Endothelial cell of umbilical vein (primary cell): ENCODE measurements around the gene PRUNE2. TPM values are rescaled to one million over a fixed set of nuclear protein-coding genes. Genes with fewer than 3 reads are reported as not detected.
A peak's percentile ranks its signal among the peaks of the same experiment; 100 is the strongest.

ENCODE experiments used
- BruUV-seq: library from RNA; stranded (reverse); fragments of 400-500 nt; replicated peaks from 2 replicates; lab custom pipeline; 2021; lab: Mats Ljungman, UMichigan
- CTCF ChIA-PET: fragments of 300-600, 350-600 bp; sonication (Branson Sonifier 250); formaldehyde crosslinking; loops from one replicate; lab custom pipeline; 2021; ENCODE audit warnings: antibody characterized with exemption, inconsistent platforms; lab: Charles Lee
- POLR2A ChIA-PET: fragments of 300-600, 350-600 bp; sonication (Branson Sonifier 250); formaldehyde crosslinking; loops from one replicate; lab custom pipeline; 2021; ENCODE audit warnings: antibody characterized with exemption, inconsistent platforms; lab: Charles Lee
- DNase-seq: peaks from one replicate; pipeline ENCODE4 v3.0.0-alpha.2; 2011; ENCODE audit warnings: low read depth, low spot score
- FAIRE-seq: peaks from 2 replicates; lab custom pipeline; 2011; peaks lifted over from hg19 to GRCh38; lab: Jason Lieb, UNC
- H2AFZ ChIP-seq: 2 replicates; pipeline ENCODE4 v1.6.0; 2012; ENCODE audit warnings: low read depth, low read length, control low read depth, inconsistent platforms
- H3K27ac ChIP-seq: 2 replicates; pipeline ENCODE4 v1.5.1; 2011; ENCODE audit warnings: low read depth, mild to moderate bottlenecking, control low read depth, low read length, moderate library complexity; ENCODE audit not compliant: insufficient read depth
- H3K27me3 ChIP-seq, 2 experiments: 2 replicates each; pipeline versions ENCODE4 v1.6.0 to v1.6.1; 2011; ENCODE audit warnings: low read length in 2 of 2, mixed read lengths in 1 of 2; ENCODE audit not compliant: control insufficient read depth in 2 of 2, insufficient read depth in 2 of 2
- H3K36me3 ChIP-seq, 2 experiments: 2 replicates in 1 of 2; 3 replicates in 1 of 2; pipeline ENCODE4 v1.5.1; 2011; ENCODE audit warnings: low read length in 2 of 2, mild to moderate bottlenecking in 1 of 2, moderate library complexity in 1 of 2; ENCODE audit not compliant: control insufficient read depth in 2 of 2, insufficient read depth in 2 of 2; ENCODE audit errors: extremely low read depth in 1 of 2
- H3K4me1 ChIP-seq: 3 replicates; pipeline ENCODE4 v1.5.1; 2011; ENCODE audit warnings: mild to moderate bottlenecking, low read length; ENCODE audit not compliant: control insufficient read depth, insufficient read depth; ENCODE audit errors: extremely low read depth
- H3K4me2 ChIP-seq: 2 replicates; pipeline ENCODE4 v1.6.1; 2011; ENCODE audit warnings: low read length, control low read depth, mixed read lengths; ENCODE audit not compliant: insufficient read depth
- H3K4me3 ChIP-seq, 3 experiments: fragments of 200-600 bp in 1 of 3; sonication (generic), shearing (Covaris generic) in 1 of 3; replicated peaks in 1 of 3; 2 replicates each; pipeline ENCODE4 v1.5.1; 2011 to 2016; ENCODE audit warnings: control low read depth in 3 of 3, low read length in 3 of 3, mild to moderate bottlenecking in 2 of 3, inconsistent platforms in 1 of 3, low read depth in 1 of 3, moderate library complexity in 1 of 3; ENCODE audit not compliant: insufficient read depth in 1 of 3
- H3K79me2 ChIP-seq: 2 replicates; pipeline ENCODE4 v1.6.0; 2012; ENCODE audit warnings: low read length, inconsistent platforms; ENCODE audit not compliant: control insufficient read depth, insufficient read depth
- H3K9ac ChIP-seq: replicated peaks from 2 replicates; pipeline ENCODE3; 2011; ENCODE audit warnings: low read length, control low read depth; ENCODE audit not compliant: insufficient read depth; ENCODE audit errors: extremely low read depth
- H3K9me1 ChIP-seq: replicated peaks from 3 replicates; pipeline ENCODE4 v1.6.0; 2011; ENCODE audit warnings: mild to moderate bottlenecking, low read length; ENCODE audit not compliant: control insufficient read depth, insufficient read depth; ENCODE audit errors: extremely low read depth
- H3K9me3 ChIP-seq: replicated peaks from 2 replicates; pipeline ENCODE4 v1.5.1; 2012; ENCODE audit warnings: low read length, inconsistent platforms; ENCODE audit not compliant: control insufficient read depth, insufficient read depth
- H4K20me1 ChIP-seq: replicated peaks from 2 replicates; pipeline ENCODE3; 2011; ENCODE audit warnings: mild to moderate bottlenecking, low read length; ENCODE audit not compliant: control insufficient read depth, insufficient read depth; ENCODE audit errors: extremely low read depth
- EZH2 ChIP-seq: IDR thresholded peaks from 2 replicates; pipeline ENCODE4 v1.6.1; 2012; ENCODE audit warnings: borderline replicate concordance, low read depth, mild to moderate bottlenecking, moderate library complexity, low read length, inconsistent platforms; ENCODE audit not compliant: severe bottlenecking
- FOS ChIP-seq: IDR thresholded peaks from 2 replicates; pipeline ENCODE4 v1.6.1; 2011; ENCODE audit warnings: mild to moderate bottlenecking, low read length, moderate library complexity, borderline replicate concordance; ENCODE audit not compliant: insufficient read depth
- GATA2 ChIP-seq: IDR thresholded peaks from 2 replicates; pipeline ENCODE4 v1.7.0; 2011; ENCODE audit warnings: low read depth, mild to moderate bottlenecking, moderate library complexity, mixed read lengths, low read length; ENCODE audit not compliant: insufficient read length, insufficient read depth
- JUN ChIP-seq: IDR thresholded peaks from 2 replicates; pipeline ENCODE4 v1.6.1; 2011; ENCODE audit warnings: borderline replicate concordance, low read depth; ENCODE audit not compliant: insufficient read length, insufficient read depth
- MYC ChIP-seq: IDR thresholded peaks from one replicate; pipeline ENCODE4 v1.6.1; 2011; ENCODE audit warnings: mild to moderate bottlenecking, low read depth, low read length
- POLR2A ChIP-seq: IDR thresholded peaks from 2 replicates; pipeline ENCODE4 v1.6.1; 2012; ENCODE audit warnings: low read depth, mild to moderate bottlenecking, control low read depth, low read length
- POLR2AphosphoS5 ChIP-seq: IDR thresholded peaks from 2 replicates; pipeline ENCODE4 v1.6.1; 2012; ENCODE audit warnings: low read depth, mild to moderate bottlenecking, control low read depth, low read length, moderate library complexity; ENCODE audit not compliant: insufficient read depth
- dilution Hi-C: fragments of 300-500 bp; cut with MboI; formaldehyde crosslinking; loops from one replicate; pipeline ENCODE4 v1.15.0; 2019; ENCODE audit warnings: low sequenced_read_pairs; ENCODE audit not compliant: extremely low pct_ligation_motif_present
- intact Hi-C: fragments of 100-400 bp; cut with micrococcal nuclease; formaldehyde crosslinking; loops from one replicate; pipeline ENCODE4 v1.10.0; 2022
- polyA plus RNA-seq, 4 experiments: library from polyadenylated mRNA; depleted of rRNA in 3 of 4; stranded (reverse) in 3 of 4; unstranded in 1 of 4; fragments of >200 nt; gene quantifications; 2 replicates each; pipeline versions ENCODE4 v1.2.1 to v1.2.3, GENCODE V29; 2011 to 2012; ENCODE audit warnings: missing spikeins in 1 of 4
- total RNA-seq: library from RNA; stranded (reverse); gene quantifications from 2 replicates; pipeline ENCODE4 v1.2.3, GENCODE V29; 2021
- TF ChIP-seq, protein P1 (sequence below), 2 donors: IDR thresholded peaks; 1 replicate in 1 of 2; 2 replicates in 1 of 2; pipeline ENCODE4 v1.5.1; 2011; ENCODE audit warnings: low read length in 2 of 2, mild to moderate bottlenecking in 2 of 2, moderate library complexity in 2 of 2, control low read depth in 1 of 2, inconsistent platforms in 1 of 2, low read depth in 1 of 2; ENCODE audit not compliant: insufficient read depth in 1 of 2; ENCODE audit errors: extremely low read depth in 1 of 2
- TF ChIP-seq, protein P2 (sequence below): IDR thresholded peaks from 2 replicates; pipeline ENCODE4 v1.6.1; 2011; ENCODE audit not compliant: insufficient read depth, insufficient read length

The PRUNE2 gene
- total and polyA plus RNA-seq, 2 donors (not counting 3 experiments of a cell fraction or from before 2014, with no cell fraction given) = 15.8 to 21.7 TPM

- Histone ChIP-seq H3K36me3 (no peaks in the 10 kb centered on the region), H3K27me3 (no peaks in the 10 kb centered on the region), H3K4me3 (no peak overlapping the region), H3K79me2 (no peaks in the 10 kb centered on the region), H3K4me1 (peaks cover 43% of the 10 kb centered on the region), H3K9ac (no peak overlapping the region), H3K9me3 (no peaks in the 10 kb centered on the region), H4K20me1 (no peaks in the 10 kb centered on the region), H3K4me2 (no peak overlapping the region), H2AFZ (peak overlapping the region; percentile 36), H3K9me1 (no peaks in the 10 kb centered on the region), H3K27ac (no peak overlapping the region)
- no peak for TF ChIP-seq FOS
- TF ChIP-seq MYC = no peak
- no peak for TF ChIP-seq JUN
- TF ChIP-seq, protein P1, sequence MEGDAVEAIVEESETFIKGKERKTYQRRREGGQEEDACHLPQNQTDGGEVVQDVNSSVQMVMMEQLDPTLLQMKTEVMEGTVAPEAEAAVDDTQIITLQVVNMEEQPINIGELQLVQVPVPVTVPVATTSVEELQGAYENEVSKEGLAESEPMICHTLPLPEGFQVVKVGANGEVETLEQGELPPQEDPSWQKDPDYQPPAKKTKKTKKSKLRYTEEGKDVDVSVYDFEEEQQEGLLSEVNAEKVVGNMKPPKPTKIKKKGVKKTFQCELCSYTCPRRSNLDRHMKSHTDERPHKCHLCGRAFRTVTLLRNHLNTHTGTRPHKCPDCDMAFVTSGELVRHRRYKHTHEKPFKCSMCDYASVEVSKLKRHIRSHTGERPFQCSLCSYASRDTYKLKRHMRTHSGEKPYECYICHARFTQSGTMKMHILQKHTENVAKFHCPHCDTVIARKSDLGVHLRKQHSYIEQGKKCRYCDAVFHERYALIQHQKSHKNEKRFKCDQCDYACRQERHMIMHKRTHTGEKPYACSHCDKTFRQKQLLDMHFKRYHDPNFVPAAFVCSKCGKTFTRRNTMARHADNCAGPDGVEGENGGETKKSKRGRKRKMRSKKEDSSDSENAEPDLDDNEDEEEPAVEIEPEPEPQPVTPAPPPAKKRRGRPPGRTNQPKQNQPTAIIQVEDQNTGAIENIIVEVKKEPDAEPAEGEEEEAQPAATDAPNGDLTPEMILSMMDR (IDR thresholded peaks at IDR 0.05; ENCODE audit: extremely low read depth in 1 of 2, insufficient read depth in 1 of 2, low read depth in 1 of 2, low read length in 2 of 2) = no peak
- no peak for TF ChIP-seq EZH2
- TF ChIP-seq POLR2AphosphoS5 = no peak
- TF ChIP-seq, protein P2, sequence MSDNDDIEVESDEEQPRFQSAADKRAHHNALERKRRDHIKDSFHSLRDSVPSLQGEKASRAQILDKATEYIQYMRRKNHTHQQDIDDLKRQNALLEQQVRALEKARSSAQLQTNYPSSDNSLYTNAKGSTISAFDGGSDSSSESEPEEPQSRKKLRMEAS = no peak
- TF ChIP-seq GATA2 = no peak
- no peak for TF ChIP-seq POLR2A
- CTCF ChIA-PET = interaction anchor here (1.1 to 7.1 kb wide), 4 partner anchors 13 to 39 kb away, joined by 4 to 140 read pairs (median 11); no protein-coding TSS in a partner anchor
- DNase-seq (no peak), FAIRE-seq (no peak)
- BruUV-seq = no TSS peak
- dilution Hi-C loops (no loop called here), intact Hi-C loops (no loop called here)
- POLR2A ChIA-PET = no interaction called here
These were observed 241.8 kb downstream of the PRUNE2 start for GRCh38 chr9:76664120-76664519.
